Skin of body (tissue), 2 donors: ENCODE results near the gene FBXW5. TPM values are rescaled to one million over a fixed set of nuclear protein-coding genes. Genes with fewer than 3 reads are reported as not detected.

Experiments used
- DNase-seq: peaks from one replicate; lab custom pipeline; 2025; lab: John Stamatoyannopoulos, UW
- total RNA-seq: library from RNA; depleted of rRNA; stranded (reverse); fragments of >200 nt; gene quantifications from one replicate; pipeline ENCODE4 v1.2.3, GENCODE V29; 2014

FBXW5 gene
- total RNA-seq, 1 donor from 2014 or later = 38.8 TPM

DNA sequence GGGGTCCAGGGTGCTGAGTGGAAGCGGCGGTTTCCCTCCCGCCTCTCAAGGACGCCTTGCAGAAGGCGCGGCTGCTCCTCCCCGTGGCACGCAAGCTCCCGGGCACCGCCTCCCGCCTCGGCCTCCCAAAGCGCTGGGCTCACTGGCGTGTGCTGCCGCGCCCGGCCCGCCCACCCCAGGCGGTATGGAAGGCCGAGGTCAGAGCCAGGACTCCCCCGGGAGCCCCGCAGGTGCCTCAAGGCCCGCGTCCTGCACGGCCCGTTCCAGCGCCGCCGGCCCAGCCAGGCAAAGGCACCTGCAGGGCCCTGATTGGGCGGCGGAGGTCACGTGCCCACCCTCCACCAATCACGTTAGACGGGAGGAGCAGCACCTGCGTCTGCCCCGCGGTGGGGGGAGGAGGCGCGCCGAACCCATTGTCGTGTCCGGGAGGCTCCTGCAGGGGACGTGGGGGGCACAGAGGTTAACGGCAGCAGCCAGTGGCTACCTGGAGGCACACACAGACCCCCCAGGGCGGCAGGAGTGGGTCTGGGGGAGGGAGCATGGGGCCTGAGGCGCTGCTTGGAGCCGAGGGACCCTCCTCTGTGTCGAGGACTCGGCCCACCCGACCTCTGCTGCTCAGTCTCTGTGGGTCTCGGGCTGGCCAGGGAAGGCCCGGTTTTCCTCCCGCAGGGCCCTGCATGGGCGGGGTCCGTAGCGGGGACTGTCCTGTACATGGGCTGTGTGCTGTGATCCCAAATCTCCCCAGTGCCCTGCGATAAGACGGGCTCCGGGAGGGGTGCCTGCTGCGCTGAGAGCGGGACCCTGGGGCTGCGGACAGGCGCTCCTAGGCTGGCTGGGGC lies 5.5 kb upstream of the FBXW5 start:
- no peak for DNase-seq

DNA sequence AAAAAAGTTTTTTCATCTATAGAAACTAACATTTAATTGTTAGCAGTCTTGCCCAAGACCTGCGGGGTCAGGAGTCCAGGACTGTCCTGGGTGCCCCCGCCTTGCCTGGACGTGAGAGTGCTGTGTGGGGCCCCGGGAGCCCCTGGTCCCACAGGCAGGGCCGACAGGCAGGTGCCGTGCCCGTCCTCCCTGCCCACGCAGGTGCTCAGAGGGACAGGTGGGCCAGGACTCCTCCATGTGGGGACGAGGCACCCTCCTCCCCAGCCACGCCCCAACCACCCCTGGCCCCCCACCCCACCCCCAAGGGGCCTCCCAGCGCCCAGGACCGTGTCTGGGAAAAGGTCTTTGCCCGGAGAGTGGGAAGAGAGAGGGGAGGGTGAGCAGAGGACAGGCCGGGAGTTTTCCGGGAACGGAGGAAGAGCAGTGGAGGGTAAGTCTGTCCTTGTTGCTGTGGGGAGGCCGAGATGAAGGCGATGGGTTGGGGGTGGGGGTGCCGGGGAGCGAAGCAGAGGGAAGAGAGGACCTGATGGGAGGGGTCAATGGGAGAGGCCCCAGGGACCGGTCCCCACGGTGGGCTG lies 4.8 kb upstream of the FBXW5 start:
- DNase-seq = no peak

DNA sequence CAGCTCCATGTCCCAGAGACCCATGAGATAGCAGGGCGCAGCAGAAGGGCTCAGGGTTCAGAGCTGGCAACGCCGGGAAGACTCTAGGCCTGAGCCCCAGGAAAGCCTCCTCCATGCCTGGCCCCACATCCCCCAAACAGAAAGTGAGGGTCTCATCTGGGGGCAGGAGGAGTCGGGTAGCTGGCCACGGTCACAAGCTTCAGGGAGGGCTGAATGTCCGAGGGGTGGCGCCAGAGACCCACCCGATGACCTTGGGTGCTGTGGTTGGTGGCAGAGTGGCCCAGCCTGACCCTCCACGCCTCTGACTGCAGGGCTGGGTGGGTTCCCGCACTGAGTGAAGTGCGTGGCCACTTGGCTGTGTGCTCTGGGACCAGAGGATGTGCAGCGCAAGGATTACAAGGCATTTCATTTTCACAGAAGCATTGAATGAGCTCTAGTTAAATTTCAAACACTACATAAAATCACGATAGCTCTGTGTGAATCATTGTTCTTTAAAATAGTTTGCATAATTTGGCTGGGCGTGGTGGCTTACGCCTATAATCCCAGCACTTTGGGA lies 3.5 kb upstream of the FBXW5 start:
- no peak for DNase-seq

DNA sequence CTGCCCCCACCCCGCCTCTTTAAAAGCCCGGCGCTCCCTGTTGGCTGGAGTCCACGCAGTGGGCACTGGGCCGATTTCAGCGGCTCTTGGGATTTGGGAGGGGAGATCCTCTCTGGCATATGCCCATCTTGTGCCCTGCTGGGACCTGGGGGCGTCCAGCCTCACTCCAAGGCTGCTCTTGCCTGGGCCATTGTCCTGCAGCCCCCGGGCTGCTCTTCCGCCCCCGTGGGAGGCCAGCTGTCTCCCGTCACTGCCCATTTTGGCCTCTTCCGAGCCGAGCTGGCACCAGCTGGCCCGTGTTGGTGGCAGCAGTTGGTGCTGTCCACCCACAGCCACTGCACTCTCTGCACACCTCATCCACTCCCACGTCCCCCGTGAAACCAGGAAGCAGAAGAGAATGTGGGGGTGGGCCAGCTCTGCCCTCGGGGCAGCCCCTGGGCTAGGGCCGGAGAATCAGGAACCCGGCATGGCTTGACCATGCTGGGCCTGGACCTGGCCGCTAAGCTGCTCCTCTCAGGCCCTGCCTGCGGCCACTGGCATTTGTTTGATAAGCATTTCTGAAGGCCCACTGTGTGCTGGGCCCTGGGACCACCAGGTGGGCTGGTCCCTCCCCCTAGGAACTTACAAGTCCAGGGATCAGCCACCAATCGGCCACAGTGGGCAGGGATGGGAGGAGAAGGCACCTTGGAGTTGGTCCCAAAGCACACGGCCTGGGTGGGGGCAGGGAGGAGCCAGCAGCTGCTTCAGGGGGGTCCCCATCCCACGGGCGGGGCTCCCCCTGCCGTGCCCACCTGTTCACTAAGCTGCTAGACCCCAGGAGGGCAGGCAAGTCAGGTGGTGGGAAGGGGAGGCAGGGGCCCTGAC lies 2.7 kb upstream of the FBXW5 start:
- DNase-seq = no peak

DNA sequence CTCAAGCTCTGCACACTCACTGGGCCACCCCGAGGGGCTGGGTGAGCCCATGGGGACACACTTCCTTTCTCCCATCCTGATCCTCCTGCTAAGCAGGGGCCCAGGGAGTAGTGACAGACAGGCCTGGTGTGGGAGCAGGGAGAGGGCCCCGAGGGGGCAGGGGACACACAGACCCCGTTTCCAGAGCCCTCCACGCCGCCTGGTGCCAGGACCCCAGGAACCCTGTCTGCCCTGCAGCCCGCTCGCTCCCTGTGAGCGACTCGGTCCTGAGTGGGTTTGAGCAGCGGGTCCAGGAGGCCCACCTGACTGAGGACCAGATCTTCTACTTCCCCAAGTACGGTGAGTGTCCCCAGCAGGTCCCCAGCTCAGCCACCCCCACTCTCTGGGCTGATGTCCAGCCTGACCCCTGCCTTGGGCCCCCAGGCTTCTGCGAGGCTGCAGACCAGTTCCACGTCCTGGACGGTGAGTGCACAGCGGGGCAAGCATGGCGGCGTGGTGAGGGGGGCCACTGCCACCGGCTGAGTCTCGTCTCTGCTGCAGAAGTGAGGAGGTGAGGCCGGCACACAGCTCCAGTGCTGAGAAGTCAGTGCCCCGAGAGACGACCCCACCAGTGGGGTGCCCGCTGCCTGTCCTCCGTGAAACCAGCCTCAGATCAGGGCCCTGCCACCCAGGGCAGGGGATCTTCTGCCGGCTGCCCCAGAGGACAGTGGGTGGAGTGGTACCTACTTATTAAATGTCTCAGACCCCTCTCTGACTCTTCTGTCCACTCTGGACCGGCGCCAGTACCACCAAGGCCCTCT lies 1.9 kb upstream of the FBXW5 start:
- DNase-seq = no peak

DNA sequence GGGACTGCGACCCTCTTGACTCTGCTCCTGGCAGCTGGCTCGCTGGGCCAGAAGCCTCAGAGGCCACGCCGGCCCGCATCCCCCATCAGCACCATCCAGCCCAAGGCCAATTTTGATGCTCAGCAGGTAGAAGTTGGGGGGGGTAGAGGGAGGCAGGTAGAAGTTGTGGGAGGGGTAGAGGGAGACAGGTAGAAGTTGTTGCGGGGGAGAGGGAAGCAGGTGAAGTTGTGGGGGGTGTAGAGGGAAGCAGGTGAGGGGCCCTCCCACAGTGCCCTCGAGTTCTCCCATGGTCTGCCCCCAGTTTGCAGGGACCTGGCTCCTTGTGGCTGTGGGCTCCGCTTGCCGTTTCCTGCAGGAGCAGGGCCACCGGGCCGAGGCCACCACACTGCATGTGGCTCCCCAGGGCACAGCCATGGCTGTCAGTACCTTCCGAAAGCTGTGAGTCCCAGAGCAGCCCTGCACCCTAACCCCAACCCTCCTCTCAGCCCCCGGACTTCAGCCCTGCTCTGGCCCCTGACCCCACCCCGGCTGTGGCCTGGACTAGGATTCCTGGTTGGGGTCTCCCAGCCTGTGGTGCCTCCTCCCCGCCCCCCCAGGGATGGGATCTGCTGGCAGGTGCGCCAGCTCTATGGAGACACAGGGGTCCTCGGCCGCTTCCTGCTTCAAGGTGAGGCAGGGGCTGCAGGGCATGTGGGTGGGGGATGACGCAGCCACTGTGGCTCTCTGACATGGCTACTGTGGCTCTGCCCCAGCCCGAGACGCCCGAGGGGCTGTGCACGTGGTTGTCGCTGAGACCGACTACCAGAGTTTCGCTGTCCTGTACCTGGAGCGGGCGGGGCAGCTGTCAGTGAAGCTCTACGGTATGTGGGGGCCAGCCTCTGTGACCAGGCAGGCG lies 1.0 kb upstream of the FBXW5 start:
- DNase-seq = no peak

DNA sequence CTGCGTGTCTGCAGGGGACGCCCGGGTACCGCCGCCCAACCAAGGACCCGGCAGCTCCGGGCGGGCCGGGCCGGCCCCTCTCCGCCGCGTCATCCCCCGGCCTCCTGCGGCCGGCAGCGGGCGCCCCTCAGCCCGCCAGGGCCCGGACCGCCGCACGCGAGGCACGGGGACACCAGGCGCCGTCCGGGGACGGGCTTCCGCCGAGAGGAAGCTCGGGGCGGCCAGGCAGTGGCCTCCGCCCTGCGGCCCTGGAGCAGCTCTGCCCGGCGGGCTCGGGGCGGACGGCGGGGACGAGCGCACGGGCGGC lies 373 bp downstream of the FBXW5 start:
- no peak for DNase-seq

DNA sequence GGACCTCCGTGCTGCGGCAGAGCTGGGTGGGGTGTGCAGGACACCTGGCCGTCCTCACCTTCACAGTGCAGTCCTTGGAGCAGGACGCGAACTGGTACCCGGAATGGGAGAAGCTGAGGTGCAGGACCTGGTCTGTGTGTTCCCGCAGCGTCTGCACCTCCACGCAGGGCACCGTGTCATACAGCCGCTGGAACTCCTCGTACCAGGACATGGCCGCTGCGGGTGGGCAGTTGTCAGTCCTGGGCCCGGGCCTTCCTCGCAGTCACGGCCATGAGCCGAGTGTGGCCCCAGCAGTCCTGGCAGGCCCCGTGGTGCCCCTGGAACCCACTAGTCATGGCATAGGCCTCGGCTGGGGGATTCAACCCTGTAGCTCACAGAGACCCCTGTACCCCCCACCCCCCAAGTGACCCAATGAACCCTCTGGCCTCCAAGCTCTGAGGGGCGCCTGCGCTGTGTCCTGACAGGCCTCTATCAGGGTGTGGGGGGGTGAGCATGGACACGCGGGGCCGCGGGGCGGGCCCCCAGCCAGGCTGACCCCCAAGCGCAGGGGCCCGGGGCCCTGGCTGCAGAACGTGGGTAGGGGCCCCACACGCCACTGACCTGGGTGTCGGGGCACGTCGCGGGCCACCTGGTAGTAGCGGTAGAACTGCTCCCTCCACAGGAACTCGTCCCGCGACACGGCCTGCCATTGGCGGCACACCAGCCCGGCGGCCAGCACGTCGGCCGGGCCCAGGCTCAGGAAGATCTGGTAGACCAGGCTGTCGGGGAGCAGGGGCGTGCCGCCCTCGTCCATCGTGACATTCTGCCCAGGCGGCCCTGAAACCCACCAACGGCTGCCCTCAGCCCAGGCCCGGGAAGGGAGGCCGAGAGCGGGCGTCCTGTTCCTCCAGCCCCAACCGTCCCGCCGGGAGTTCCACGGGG lies 987 bp downstream of the FBXW5 start:
- DNase-seq = no peak

DNA sequence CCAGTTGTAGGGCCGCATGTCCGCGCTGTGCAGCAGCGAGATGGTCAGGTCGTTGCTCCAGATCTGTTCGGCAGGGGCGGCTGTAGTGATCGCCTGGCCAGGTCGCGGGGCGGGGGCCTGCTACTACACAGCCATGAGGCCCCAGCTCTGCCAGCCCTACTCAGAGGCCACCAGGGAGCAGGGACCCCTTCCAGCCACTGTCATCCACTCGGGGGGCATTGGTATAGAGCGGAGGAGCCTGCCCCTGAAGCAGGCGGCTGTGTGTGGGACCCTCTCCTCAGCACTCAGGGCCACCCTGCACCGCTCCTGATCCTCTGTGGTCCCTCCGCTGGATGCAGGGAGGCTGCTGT lies 1.7 kb downstream of the FBXW5 start:
- no peak for DNase-seq

DNA sequence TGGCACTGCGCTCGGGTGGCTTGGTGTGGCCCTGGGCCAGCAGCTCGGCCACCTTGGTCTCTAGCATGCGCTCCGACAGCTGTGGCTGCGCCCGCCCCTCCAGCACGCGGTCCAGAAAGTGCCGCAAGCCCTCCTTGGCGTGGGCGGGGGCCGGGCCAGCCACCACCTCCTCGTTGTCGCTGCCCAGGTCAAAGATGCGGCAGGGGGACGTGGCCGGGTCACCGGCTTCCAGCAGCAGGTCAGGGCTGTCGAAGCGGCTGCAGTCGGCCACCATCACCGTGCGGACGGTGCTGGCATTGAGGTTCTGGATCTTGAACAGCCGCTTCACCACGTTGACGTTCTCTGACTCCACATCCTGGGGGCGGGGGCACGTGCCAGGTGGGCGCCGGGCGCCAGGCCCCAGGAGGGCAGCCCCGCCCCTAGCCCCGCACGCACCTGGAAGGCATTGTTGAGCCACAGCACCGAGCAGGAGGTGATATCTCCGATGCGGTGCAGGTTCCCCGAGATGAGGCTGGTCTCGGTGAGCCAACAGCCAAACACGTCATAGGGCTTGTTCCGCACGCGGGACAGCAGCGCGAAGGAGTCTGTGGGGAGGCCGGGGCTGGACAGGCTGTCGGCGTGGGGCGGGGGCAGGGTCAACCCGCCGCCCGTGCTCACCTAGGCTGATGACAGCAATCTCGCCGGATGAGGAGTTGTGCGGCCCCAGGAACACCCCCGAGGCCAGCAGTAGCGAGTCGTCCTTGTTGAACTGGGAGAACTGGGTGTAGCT lies 2.2 kb downstream of the FBXW5 start:
- DNase-seq = no peak

DNA sequence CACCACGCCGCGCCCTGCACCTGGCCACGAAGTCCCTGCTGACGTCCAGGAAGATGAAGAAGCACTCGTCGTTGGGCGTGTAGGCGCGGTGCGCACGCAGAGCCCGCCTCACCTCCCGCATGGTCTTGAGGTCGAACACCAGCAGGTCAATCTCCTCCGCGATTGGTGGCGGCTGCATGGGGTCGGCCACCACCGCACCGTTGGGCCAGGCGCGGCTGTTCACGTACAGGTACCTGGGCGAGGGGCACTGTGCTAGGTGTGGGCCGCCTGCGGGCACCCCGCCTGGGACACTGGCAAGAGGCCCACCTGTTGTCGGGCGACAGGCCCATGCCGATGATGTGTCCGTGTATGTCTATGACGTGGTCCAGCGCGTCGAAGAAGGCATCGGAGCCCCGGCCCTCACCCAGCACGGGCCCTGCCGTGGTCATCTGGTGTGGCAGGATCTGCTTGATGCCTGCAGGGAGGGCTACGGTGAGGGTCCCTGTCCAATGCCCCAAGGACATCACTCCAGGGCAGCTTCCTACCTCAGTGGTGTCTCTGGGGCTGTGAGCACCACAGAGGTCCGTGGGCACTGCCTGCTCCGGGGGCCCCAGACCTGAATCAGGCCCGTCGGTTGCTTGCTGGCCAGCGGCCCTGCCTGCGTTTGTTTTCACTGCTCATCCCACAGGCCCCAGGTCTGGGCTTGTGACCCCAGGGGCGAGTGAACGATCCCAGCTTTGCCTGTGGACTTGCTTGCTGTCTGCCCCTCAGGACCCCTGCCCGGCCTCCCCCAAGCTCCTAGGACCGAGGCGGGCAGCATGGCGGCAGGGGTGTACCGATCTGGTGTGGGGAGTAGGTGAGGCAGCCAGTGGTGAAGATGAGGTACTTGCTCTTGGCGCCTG lies 3.1 kb downstream of the FBXW5 start:
- DNase-seq = no peak

DNA sequence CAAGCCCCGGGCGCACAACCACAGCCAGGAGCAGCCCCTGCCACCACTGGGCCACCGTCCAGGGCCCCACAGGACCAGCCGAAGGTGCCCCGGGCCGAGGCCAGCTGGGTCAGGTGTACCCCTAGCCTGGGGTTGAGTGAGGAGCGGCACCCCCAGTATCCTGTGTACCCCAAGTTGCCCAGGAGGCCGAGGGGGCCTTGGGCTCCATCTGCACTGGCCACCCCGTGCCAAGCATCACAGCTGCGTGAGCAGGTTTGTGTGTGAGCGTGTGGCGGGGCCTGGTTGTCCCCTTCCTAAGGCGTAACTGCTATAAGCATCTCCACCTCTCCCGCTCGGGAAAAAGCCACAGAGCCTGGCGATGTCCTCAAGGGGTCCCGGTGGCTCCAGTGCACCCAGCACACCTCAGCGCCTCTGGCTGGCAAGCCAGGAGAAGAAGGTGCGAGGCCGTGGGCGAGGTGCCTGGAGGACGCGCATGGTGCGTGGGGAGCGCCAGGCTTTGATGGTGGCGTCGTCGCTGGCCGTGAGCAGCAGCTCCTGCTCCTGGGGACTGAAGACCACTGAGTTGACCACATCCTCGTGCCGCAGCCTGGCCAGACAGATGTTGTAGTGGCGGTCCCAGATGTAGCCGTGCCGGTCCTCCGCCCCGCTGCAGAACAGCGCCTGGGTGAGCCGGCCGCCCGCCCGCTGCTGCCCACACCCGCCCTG lies 3.9 kb downstream of the FBXW5 start:
- DNase-seq = no peak

DNA sequence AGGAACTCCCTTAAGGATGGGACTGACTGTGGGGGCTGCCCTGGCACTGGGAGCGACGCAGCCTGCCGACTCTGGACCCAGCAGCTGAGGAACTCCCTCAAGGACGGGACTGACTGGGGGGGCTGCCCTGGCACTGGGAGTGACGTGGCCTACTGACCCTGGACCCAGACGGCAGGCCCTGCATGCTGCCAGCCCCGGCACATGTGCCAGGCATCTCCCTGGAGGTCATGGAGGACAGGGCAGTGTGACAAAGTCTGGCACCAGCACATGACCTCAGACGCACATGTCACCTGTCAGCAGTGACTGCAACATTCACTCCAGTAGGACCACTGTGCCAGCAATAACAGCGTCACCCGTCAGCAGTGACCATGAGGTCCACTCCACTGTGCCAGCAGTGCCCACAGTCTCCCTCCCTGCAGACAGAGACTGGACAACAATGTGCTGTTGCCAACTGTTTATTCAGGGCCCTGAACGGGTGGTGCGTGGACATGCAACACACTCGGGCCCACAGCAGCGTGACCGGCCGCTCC lies 4.5 kb downstream of the FBXW5 start:
- no peak for DNase-seq

DNA sequence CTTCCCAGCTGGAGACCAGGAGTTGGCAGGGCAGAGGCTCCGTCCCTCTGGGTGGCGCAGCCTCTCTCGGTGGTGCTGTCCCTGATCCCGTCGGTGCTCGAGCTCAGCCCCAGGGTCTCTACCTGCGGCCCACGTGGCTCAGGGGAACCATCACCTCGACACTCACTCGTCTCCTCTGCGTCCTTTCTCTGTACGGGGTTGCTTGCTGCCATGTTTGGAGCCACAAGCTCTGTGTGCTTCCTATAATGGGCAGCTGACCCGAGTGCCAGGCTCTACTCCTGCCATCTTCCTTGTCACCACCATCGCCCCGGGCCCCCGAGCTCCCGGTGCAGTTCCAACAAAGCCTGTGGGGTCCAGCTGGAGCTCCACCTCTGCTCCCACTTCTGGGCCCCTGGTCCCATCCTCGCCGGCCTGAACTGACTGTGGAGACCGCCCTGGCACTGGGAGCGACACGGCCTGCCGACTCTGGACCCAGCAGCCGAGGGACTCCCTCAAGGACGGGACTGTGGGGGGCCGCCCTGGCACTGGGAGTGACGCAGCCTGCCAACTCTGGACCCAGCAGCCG lies 5.0 kb downstream of the FBXW5 start:
- no peak for DNase-seq

DNA sequence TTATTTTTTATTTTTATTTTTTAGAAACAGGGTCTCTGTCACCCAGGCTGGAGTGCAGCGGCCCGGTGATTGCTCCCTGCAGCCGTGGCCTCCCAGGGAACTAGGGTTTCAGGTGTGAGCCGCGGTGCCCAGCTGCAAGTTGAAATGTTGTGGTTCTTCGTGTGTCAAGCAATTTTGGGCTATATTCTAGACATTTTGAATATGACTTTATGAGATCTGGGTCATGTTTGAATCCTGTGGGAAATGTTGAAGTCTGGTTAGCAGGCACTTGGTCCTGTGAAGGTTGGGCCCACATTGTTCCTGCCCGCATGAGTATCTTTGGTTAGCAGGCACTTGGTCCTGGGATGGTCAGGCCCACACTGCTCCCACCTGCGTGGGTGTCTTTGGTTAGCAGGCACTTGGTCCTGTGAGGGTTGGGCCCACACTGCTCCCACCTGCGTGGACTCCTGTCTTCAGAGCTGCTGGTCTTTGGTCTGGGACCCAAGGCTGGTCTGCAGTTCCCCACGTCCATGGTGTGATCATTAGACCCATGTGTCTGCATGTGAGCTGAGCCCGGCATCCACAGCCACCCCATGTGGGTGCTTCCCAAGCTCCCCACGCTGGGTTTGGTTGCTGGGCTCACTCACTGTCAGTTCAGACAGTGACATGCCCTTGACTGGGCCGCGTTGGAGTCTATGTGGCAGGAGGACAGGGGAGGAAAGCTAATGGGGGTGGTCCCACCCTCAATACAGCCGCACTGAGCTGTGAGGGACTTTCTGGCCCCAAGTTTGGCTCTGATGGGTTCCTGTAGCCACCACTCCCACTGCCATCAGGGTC lies 7.1 kb downstream of the FBXW5 start:
- no peak for DNase-seq
